ENCODE measurements around the gene HEXIM1. TPM values are rescaled to one million over a fixed set of nuclear protein-coding genes. Genes with fewer than 3 reads are reported as not detected.
A peak's percentile ranks its signal among the peaks of the same experiment; 100 is the strongest.

Gene HEXIM1
- total and polyA plus RNA-seq, 2 experiments from 2014 or later = 17.9 to 34.8 TPM

GRCh38 chr17:45110676-45111611 is 37.3 kb upstream of the HEXIM1 start:
- DNase-seq (ENCODE audit: low read depth in 1 of 2, low spot score in 1 of 2) = peak in 1 of 2 donors; percentile 10
- Histone ChIP-seq H3K36me3 (peaks cover 11% of the 10 kb centered on the region), H3K4me1 (ENCODE audit: low read depth) (no peaks in the 10 kb centered on the region)

GRCh38 chr17:45111850-45112249 is 36.4 kb upstream of the HEXIM1 start:
- Histone ChIP-seq H3K27me3 (no peaks in the 10 kb centered on the region), H3K4me3 (no peak overlapping the region), H3K27ac (peak overlapping the region; percentile 84), H3K9me3 (ENCODE audit: low read depth) (no peaks in the 10 kb centered on the region), H3K4me1 (ENCODE audit: low read depth) (no peaks in the 10 kb centered on the region), H3K36me3 (peaks cover 2% of the 10 kb centered on the region)
- no peak for TF ChIP-seq CTCF (IDR thresholded peaks at IDR 0.05; ENCODE audit: low read depth, low read length)
- no peak for DNase-seq (ENCODE audit: low read depth in 1 of 2, low spot score in 1 of 2)

More at GRCh38 chr17:45110676-45111611, 37.3 kb upstream of the HEXIM1 start:
- peak overlapping the region; percentile 84 for H3K27ac ChIP-seq
- no peak overlapping the region for H3K4me3 ChIP-seq
- TF ChIP-seq CTCF (IDR thresholded peaks at IDR 0.05; ENCODE audit: low read depth, low read length) = no peak
- H3K27me3 ChIP-seq = no peaks in the 10 kb centered on the region
- no peaks in the 10 kb centered on the region for H3K9me3 ChIP-seq (ENCODE audit: low read depth)

GRCh38 chr17:45112559-45113423 is 35.5 kb upstream of the HEXIM1 start:
- DNase-seq (ENCODE audit: low read depth in 1 of 2, low spot score in 1 of 2) = no peak
- no peaks in the 10 kb centered on the region for H3K27me3 ChIP-seq

GRCh38 chr17:45113424-45113754 is 34.9 kb upstream of the HEXIM1 start:
- no peak for DNase-seq (ENCODE audit: low read depth in 1 of 2, low spot score in 1 of 2)
- Histone ChIP-seq H3K4me1 (ENCODE audit: low read depth) (no peaks in the 10 kb centered on the region), H3K9me3 (ENCODE audit: low read depth) (no peaks in the 10 kb centered on the region), H3K4me3 (no peak overlapping the region), H3K27ac (no peak overlapping the region), H3K36me3 (no peaks in the 10 kb centered on the region), H3K27me3 (no peaks in the 10 kb centered on the region)
- no peak for TF ChIP-seq CTCF (IDR thresholded peaks at IDR 0.05; ENCODE audit: low read depth, low read length)

More at GRCh38 chr17:45112559-45113423, 35.5 kb upstream of the HEXIM1 start:
- no peak for TF ChIP-seq CTCF (IDR thresholded peaks at IDR 0.05; ENCODE audit: low read depth, low read length)
- H3K27ac ChIP-seq = no peak overlapping the region
- H3K4me1 ChIP-seq (ENCODE audit: low read depth) = no peaks in the 10 kb centered on the region
- H3K9me3 ChIP-seq (ENCODE audit: low read depth) = no peaks in the 10 kb centered on the region
- no peaks in the 10 kb centered on the region for H3K36me3 ChIP-seq
- no peak overlapping the region for H3K4me3 ChIP-seq

- Histone ChIP-seq H3K4me1 (ENCODE audit: low read depth) (no peaks in the 10 kb centered on the region), H3K27ac (no peak overlapping the region), H3K36me3 (no peaks in the 10 kb centered on the region), H3K27me3 (no peaks in the 10 kb centered on the region), H3K9me3 (ENCODE audit: low read depth) (no peaks in the 10 kb centered on the region), H3K4me3 (no peak overlapping the region)
- DNase-seq (ENCODE audit: low read depth in 1 of 2, low spot score in 1 of 2) = no peak
- TF ChIP-seq CTCF (IDR thresholded peaks at IDR 0.05; ENCODE audit: low read depth, low read length) = no peak
These were observed 34.0 kb upstream of the HEXIM1 start for GRCh38 chr17:45114117-45114932.

All from cardiac muscle cell (in vitro differentiated cells and primary cell).